Loucy (cell line): ENCODE results near the gene C1orf35.

Experiments
- CTCF ChIP-seq: fragments of 200-600 bp; sonication (generic); conservative IDR thresholded peaks from 2 replicates; pipeline ENCODE4 v1.5.1; 2014; ENCODE audit warnings: mild to moderate bottlenecking, antibody characterized with exemption, low read length
- EZH2phosphoT487 ChIP-seq: fragments of 200-600 bp; IDR thresholded peaks from 2 replicates; pipeline ENCODE4 v1.6.1; 2018; ENCODE audit warnings: antibody characterized with exemption, mild to moderate bottlenecking, moderate library complexity, borderline replicate concordance

- TF ChIP-seq CTCF (no peak), EZH2phosphoT487 (no peak)
These were observed 45.8 kb upstream of the C1orf35 start for GRCh38 chr1:228148935-228149405.
